HG03103 (cell line): Measurements from ENCODE around the gene CTRL.

Experiments used
- ATAC-seq: cut with Tn5 transposase; IDR thresholded peaks from one replicate; pipeline ENCODE4 v1.9.1; 2021; ENCODE audit warnings: low read depth; ENCODE audit not compliant: unreplicated experiment

Gene CTRL

DNA sequence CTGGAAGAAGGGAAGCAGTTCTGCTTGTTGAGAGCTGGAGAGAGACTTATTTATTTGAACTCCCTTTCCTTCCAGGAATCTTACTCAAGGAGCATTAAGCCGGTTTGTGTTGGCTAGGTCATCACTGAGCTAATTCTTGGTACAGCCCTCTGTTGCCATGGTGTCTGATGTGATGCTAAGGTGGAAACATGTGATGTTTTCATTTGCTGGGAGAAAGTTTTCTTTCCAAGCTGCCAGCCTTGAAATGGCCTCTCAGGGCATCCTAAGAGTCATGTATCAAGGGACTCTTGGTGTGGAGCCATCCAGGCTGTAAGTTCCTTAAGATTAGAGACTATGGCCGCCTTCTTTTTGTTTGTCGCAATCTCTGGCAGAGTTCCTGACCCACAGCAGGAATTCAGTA lies 34.4 kb downstream of the CTRL start:
- no peak for ATAC-seq

DNA sequence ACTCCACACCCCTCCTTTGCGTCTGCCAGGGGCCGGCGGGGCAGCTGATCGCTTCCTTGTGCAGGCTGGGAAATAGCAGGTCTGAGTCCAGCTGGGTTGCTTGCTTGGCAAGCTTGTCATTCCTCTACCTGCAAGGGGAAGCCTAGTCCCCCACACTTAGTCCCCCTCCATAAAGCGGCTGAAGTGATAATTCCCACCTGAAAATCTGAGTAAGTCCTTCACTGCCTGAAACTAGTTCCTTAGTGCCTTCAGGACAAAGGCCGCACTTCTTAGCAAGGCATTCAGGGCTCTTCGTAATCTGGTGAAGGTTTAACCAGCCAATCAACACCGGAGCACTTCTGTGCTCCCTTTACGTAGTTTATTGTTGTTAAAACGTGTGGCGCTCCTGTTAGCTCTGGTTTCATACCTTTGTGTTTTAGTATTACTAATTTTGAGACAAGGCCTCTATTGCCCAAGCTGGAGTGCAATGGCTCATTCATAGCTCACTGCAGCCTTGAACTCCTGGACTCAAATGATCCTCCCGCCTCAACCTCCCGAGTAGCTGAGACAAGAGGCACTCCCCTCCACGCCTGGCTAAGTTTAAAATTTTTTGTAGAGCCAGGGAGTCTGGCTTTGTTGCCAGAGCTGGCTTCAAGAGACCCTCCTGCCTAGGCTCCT lies 37.8 kb downstream of the CTRL start:
- ATAC-seq, result no peak

DNA sequence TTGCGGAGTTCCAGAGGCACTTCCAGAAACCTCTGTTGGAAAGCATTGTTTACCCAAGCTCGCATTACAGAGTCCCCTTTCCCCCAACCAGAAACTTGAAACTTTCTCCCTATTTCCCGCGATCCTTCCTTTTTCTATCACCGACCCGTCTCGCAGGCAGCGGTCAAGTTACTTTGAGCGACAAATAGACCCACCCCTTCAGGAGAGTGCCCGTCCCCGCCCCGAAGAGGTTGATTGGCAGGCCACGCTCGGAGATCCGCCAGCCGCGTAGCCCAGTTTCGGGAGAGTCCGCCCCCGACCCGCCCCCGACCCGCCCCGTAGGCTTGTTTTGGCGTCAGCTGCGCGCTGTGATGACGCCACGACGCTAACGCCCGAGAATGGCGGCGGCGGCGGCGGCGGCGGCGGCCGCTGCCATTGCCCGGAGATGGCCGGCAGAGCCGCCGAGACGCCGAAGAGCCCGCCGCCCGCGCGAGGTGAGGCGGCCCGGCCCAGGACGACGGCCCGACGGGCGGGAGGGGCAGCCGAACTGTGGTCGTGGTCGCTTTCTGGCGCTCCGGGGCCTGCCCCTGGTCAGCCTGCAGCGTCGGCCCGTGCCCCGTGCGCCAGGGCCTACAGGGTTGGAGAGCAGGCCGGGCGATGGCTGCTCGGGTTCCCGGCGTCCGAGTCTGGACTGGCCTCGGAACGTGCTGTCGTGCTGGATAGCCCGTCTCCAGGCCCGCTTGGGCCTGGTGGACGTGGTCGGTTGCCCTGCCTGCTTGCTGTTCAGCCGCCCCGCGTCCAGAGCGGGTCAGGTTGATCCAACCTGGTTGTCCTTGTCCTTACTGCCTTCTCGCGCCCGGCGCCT lies 38.5 kb downstream of the CTRL start, which contains the start of gene PSKH1:
TSS of gene PSKH1 (plus strand) at position 356 of the 844 bp plus-strand sequence. CDS start 15,496 bp downstream, outside the sequence.
- peak; percentile 80 for ATAC-seq

DNA sequence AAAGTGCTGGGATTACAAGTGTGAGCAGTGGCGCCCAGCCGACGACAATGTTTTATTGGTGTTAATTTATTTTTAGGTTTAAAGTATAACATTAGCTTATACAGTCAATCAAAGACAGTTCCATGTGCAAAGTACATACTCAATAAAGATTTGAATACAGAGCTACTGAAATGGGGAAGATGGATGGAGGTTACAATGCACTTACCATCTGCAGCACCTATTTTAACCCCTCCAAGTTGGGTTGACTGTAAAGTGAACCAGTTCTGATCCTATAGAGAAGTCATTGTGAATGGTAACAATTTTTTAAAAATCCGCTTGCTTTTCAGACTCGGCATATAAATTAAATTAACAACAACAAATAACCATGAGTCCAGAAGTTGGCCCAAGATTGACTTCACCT lies 39.3 kb downstream of the CTRL start:
- ATAC-seq, result no peak

- ATAC-seq, result no peak
Observed at GRCh38 chr16:67888331-67888730, 43.3 kb downstream of the CTRL start.

DNA sequence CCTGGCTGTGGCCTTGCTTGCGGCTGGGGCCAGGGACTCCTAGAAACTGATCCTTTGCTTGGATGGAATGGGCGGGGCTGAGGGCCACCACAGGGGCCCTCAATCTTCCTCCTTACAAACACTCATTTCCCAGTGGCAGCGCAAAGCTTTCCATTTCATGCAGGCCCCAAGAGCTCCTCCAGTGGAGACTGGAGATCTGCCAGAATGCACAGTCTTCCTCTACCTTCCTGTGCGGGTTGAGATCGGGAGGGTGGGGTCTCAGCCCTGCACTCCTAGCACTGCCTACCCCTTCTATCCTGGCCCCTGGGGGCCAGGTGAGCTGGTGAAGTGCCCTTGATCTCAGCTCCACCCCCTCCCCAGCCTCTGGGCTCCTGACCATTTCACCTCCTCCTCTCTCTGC lies 45.3 kb downstream of the CTRL start:
- no peak for ATAC-seq

DNA sequence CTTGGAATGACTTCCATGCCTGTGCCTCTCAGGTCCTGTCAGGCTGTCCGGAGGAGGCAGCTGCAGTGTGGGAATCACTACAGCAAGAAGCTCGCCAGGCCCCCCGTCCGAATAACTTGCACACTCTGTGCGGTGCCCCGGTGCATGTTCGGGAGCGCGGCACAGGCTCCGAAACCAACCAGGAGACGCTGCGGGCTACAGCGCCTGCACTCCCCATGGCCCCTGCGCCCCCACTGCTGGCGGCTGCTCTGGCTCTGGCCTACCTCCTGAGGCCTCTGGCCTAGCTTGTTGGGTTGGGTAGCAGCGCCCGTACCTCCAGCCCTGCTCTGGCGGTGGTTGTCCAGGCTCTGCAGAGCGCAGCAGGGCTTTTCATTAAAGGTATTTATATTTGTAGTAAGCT lies 45.7 kb downstream of the CTRL start:
- ATAC-seq, result no peak

- no peak for ATAC-seq
Observed at GRCh38 chr16:67885545-67885944, 46.1 kb downstream of the CTRL start.

DNA sequence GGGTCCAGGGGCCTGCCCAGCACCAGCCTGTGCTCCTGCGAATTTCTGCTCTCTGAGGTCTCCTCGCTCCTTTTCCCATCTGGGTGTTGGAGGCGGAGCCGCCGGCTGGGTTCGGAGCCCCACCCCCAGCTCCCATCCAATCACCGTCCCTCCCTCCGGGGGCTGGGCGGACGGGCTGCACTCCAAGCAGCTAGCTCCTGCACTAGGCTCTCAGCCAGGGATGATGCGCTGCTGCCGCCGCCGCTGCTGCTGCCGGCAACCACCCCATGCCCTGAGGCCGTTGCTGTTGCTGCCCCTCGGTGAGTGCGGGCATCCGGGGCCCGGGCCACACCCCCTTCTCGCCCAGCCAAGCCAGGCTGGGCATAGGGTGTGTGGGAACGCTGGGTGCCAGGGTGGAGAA lies 47.0 kb downstream of the CTRL start, which contains the start of gene NRN1L:
TSS of gene NRN1L (plus strand) at position 202 of the 400 bp plus-strand sequence. CDS start at position 221, 19 bp downstream.
- ATAC-seq, result no peak

DNA sequence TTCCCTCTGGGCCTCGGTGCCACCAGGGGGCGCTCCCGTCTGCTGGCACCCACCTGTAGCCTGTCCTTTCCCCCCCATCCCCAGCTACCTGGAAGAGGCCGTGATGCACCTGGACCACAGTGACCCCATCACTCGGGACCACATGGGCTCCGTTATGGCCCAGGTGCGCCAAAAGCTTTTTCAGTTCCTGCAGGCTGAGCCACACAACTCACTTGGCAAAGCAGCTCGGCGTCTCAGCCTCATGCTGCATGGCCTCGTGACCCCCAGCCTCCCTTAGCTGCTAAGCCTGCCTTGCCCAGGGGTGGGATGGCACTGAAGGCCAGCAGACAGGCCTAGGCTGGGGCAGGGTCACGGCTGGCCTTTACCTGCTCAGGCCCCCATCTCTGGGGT lies 47.8 kb downstream of the CTRL start:
- ATAC-seq, result no peak

GRCh38 chr16:67883146-67883871 lies 48.4 kb downstream of the CTRL start:
- ATAC-seq, result no peak

DNA sequence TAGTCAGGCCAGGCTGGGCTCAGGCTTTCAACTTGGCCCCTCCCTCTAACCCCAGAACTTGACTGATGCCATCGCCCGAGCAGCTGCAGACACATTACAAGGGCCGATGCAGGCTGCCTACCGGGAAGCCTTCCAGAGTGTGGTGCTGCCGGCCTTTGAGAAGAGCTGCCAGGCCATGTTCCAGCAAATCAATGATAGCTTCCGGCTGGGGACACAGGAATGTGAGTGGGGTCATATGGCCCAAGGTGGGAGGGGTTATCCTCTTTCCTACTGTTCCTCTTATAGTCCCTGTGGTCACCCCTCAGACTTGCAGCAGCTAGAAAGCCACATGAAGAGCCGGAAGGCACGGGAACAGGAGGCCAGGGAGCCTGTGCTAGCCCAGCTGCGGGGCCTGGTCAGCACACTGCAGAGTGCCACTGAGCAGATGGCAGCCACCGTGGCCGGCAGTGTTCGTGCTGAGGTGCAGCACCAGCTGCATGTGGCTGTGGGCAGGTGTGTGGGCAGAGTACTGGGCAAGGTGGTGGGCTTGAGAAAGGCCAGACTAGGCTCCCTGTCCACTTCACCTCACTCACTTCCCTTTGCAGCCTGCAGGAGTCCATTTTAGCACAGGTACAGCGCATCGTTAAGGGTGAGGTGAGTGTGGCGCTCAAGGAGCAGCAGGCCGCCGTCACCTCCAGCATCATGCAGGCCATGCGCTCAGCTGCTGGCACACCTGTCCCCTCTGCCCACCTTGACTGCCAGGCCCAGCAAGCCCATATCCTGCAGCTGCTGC lies 49.1 kb downstream of the CTRL start:
- no peak for ATAC-seq

GRCh38 chr16:67881621-67882161 lies 50.0 kb downstream of the CTRL start:
- no peak for ATAC-seq

- no peak for ATAC-seq
Observed at GRCh38 chr16:67880584-67880983, 51.1 kb downstream of the CTRL start.

GRCh38 chr16:67879936-67880335 lies 51.7 kb downstream of the CTRL start:
- ATAC-seq, result no peak
